GM12872 (cell line): ENCODE measurements around the gene OVCH1.

Experiments used
- CTCF ChIP-seq: IDR thresholded peaks from 3 replicates; pipeline ENCODE4 v1.5.1; 2011; ENCODE audit warnings: low read depth, mild to moderate bottlenecking, low read length, moderate library complexity; ENCODE audit not compliant: insufficient read depth

Gene OVCH1

GRCh38 chr12:29403991-29404390 is 93.5 kb downstream of the OVCH1 start:
- no peak for TF ChIP-seq CTCF

GRCh38 chr12:29402437-29402836 is 95.0 kb downstream of the OVCH1 start:
- no peak for TF ChIP-seq CTCF

GRCh38 chr12:29398495-29398894 is 99.0 kb downstream of the OVCH1 start:
- TF ChIP-seq CTCF, result no peak

GRCh38 chr12:29396774-29397173 is 100.7 kb downstream of the OVCH1 start:
- no peak for TF ChIP-seq CTCF

- TF ChIP-seq CTCF, result no peak
Observed at GRCh38 chr12:29395356-29395755, 102.1 kb downstream of the OVCH1 start.

GRCh38 chr12:29389295-29389919 is 108.1 kb downstream of the OVCH1 start:
- no peak for TF ChIP-seq CTCF

GRCh38 chr12:29382251-29382650 is 115.2 kb downstream of the OVCH1 start:
- TF ChIP-seq CTCF, result no peak
